ENCODE results near the gene ABO. TPM values are rescaled to one million over a fixed set of nuclear protein-coding genes. Genes with fewer than 3 reads are reported as not detected.
"Not testable (repeated sequence)": the region's sequence is repeated elsewhere in the genome, so short reads cannot be mapped to it uniquely, and the experiment has no call there.

The ABO gene
- total RNA-seq, 1 donor from 2014 or later: 3.7 TPM

DNA sequence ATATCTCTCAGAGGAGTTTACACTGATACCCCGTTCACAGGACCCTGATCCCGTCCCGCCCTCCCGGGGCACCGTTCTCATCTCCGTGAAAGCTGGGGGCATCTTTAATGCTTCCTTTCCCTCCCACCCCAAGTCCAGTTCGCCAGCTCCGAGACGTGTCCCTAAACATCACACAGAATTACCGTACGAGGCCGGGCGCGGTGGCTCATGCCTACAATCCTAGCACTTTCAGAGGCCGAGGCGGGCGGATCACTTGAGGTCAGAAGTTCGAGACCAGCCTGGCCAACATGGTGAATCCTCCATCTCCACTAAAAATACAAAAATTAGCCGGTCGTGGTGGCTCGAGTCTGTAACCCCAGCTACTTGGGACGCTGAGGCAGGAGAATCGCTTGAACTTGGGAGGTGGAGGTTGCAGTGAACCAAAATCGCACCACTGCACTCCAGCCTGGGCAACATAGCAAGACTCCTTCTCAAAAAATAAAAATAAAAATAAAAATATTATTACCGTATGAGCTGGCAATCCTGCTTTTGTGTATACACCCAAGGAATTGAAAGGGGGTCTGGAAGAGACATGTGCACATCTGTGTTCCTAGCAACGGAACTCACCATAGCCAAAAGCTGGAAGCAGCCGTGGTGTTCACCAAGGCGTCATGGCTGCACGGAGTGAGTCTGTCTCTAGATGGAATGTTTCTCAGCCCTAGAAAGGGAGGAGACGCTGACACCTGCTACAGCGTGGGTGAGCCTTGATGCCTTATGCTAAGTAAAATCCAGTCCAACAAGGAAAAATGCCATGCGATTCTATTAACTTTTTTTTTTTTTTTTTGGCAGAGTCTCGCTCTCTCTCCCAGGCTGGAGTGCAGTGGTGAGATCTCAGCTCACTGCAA is 1.2 kb upstream of the ABO start:
- TF ChIP-seq, protein P1, sequence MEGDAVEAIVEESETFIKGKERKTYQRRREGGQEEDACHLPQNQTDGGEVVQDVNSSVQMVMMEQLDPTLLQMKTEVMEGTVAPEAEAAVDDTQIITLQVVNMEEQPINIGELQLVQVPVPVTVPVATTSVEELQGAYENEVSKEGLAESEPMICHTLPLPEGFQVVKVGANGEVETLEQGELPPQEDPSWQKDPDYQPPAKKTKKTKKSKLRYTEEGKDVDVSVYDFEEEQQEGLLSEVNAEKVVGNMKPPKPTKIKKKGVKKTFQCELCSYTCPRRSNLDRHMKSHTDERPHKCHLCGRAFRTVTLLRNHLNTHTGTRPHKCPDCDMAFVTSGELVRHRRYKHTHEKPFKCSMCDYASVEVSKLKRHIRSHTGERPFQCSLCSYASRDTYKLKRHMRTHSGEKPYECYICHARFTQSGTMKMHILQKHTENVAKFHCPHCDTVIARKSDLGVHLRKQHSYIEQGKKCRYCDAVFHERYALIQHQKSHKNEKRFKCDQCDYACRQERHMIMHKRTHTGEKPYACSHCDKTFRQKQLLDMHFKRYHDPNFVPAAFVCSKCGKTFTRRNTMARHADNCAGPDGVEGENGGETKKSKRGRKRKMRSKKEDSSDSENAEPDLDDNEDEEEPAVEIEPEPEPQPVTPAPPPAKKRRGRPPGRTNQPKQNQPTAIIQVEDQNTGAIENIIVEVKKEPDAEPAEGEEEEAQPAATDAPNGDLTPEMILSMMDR (conservative IDR thresholded peaks at IDR 0.05): no peak
- peak; percentile 34 for DNase-seq (ENCODE audit: extremely low spot score, unreplicated experiment)
- Mint-ChIP-seq H3K27ac (no peak overlapping the region), H3K27me3 (peaks cover 64% of the 10 kb centered on the region), H3K9me3 (no peaks in the 10 kb centered on the region), H3K4me3 (peak overlapping the region; percentile 82), H3K4me1 (ENCODE audit: unreplicated experiment) (peaks cover 7% of the 10 kb centered on the region), H3K36me3 (no peaks in the 10 kb centered on the region)

DNA sequence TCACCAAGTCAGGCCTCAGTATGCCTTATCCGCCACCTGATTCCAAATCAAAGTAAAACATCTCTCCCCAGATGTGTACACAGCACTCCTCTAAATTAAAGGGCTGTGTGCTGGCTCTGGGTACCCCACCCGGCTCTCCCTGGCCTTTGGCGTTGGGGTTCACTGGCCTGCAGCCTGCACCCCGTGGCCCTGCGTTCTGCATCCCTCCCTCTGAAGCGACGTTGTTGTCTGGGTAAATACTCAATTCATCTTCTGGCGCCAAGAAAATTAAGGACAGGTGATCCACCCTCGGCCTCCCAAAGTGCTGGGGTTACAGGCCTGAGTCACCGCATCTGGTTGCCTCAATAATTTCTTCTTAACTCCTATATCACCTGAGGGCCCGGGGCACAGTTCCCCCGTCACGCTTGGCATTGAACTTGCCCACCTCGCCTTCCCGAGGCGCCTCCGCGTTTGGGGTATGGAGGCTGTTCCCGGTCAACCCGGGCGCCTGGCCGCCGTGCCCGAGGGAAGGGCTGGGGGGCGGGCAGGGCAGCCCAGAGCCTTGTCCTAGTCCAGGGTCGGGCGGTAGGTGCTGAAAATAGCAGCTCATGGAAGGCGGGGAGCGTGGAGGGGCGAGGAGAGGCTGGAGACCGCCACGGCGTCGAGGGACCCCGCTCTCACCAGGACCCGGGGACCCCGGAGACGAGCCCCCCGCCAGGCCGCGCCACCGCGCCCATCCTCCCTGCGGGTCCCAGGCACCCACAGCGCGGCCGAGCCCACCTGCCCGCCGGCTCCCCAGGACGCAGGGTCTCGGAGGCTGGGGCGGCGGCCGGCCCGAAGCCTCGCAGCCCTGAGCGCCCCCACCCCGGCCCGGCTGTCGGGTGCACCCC is 531 bp downstream of the ABO start:
- Mint-ChIP-seq H3K4me1 (ENCODE audit: unreplicated experiment) (peaks cover 7% of the 10 kb centered on the region), H3K27ac (no peak overlapping the region), H3K4me3 (peak overlapping the region; percentile 78), H3K36me3 (no peaks in the 10 kb centered on the region), H3K9me3 (no peaks in the 10 kb centered on the region), H3K27me3 (peaks cover 69% of the 10 kb centered on the region)
- TF ChIP-seq, protein P1 (conservative IDR thresholded peaks at IDR 0.05): no peak
- peak; percentile 71 for DNase-seq (ENCODE audit: extremely low spot score, unreplicated experiment)

DNA sequence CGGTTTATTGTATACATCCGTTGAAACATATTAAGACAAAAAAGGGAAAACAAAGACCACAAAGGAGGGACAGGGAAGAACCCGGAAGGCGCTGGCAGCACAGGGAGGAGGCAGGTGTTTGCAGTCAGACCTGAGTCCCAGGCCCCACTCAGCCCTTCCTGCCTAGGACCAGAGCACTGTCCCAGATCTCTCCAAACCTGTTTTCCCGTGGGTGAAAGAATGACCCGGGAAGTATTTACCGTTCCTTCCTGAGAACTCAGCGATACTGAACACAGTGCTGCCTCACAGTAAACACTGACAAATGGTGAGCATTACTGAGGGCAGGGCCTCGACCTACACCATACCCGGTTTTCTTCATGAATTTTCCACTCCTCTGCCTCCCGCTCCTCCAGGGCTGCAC is 1.2 kb downstream of the ABO start:
- Mint-ChIP-seq H3K36me3 (no peaks in the 10 kb centered on the region), H3K4me3 (peak overlapping the region; percentile 78), H3K9me3 (no peaks in the 10 kb centered on the region), H3K4me1 (ENCODE audit: unreplicated experiment) (peaks cover 7% of the 10 kb centered on the region), H3K27ac (no peak overlapping the region), H3K27me3 (peaks cover 63% of the 10 kb centered on the region)
- peak; percentile 27 for DNase-seq (ENCODE audit: extremely low spot score, unreplicated experiment)
- TF ChIP-seq, protein P1 (conservative IDR thresholded peaks at IDR 0.05): no peak

GRCh38 chr9:133273098-133273497 is 1.9 kb downstream of the ABO start:
- Mint-ChIP-seq H3K4me3 (no peak overlapping the region), H3K27me3 (peaks cover 57% of the 10 kb centered on the region), H3K36me3 (no peaks in the 10 kb centered on the region), H3K4me1 (ENCODE audit: unreplicated experiment) (peaks cover 7% of the 10 kb centered on the region), H3K27ac (no peak overlapping the region), H3K9me3 (no peaks in the 10 kb centered on the region)
- peak; percentile 62 for DNase-seq (ENCODE audit: extremely low spot score, unreplicated experiment)
- TF ChIP-seq, protein P1 (conservative IDR thresholded peaks at IDR 0.05): no peak

DNA sequence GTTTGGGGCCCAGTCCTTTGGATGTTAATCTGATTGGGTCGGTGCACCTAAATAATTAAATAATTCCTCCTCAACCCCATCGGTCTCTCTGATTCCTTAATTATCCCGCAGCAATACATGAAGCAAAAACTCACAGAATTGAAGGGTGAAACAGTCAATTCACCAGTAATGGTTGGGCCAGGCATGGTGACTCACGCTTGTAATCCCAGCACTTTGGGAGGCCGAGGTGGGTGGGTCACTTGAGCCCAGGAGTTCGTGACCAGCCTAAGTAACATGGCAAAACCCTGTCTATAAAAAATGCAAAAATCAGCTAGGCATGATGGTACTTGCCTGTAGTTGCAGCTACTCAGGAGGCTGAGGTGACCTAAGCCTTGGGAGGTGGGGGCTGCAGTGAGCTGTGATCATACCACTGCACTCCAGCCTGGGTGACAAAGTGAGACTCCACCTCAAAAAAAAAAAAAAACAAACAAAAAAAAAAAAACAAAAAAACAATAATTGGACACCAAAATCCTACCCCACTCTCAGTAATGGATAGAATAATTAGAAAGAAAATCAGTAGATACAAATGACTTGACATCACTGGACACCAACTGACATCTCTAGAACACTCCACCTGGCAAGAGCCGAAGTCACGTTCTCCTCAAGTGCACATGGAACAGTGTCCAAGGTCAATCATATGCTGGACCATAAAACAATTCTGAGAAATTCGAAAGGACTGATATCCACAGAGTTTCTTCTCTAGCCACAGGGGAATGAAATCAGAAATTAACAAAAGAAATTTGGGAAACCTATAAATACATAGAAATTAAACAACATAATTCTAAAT is 5.3 kb downstream of the ABO start:
- Mint-ChIP-seq H3K36me3 (no peaks in the 10 kb centered on the region), H3K27ac (peak overlapping the region; percentile 65), H3K27me3 (peaks cover 35% of the 10 kb centered on the region), H3K9me3 (no peaks in the 10 kb centered on the region), H3K4me1 (ENCODE audit: unreplicated experiment) (peaks cover 7% of the 10 kb centered on the region), H3K4me3 (peak overlapping the region; percentile 21)
- peak; percentile 18 for DNase-seq (ENCODE audit: extremely low spot score, unreplicated experiment)
- TF ChIP-seq, protein P1 (conservative IDR thresholded peaks at IDR 0.05): no peak

DNA sequence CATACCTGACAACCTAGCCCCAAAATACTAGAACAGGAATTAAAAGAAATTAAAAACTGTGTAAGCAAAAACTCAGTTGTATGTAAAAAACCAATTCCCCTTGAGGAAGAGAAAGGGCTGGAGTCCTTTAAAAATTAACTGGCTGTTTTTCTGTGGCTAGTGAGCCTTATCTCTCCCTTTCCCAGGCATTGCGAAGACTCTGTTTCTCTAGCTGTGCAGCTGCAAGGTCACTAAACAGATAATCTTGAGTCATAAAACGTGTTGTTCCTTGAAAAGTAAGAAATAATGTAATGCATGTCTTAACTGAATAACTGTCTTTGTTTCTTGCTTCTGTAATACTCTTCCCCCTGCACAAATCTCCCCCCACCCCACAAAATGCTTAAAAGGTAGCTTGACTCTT is 5.9 kb downstream of the ABO start:
- H3K4me1 Mint-ChIP-seq (ENCODE audit: unreplicated experiment); H3K36me3 Mint-ChIP-seq; H3K9me3 Mint-ChIP-seq; H3K4me3 Mint-ChIP-seq; DNase-seq (ENCODE audit: extremely low spot score, unreplicated experiment): not testable (repeated sequence)
- peaks cover 31% of the 10 kb centered on the region for H3K27me3 Mint-ChIP-seq
- peak overlapping the region; percentile 65 for H3K27ac Mint-ChIP-seq

Measured in type B pancreatic cell (in vitro differentiated cells).